CD4-positive, alpha-beta T cell treated with Interleukin-17A for 1 hour (primary cell): ENCODE measurements around the gene EHD3.

Experiments used
- DNase-seq: peaks from one replicate; pipeline ENCODE4 v3.0.0-alpha.2; 2020

EHD3 gene

GRCh38 chr2:31296641-31297287, 62.8 kb downstream of the EHD3 start:
- no peak for DNase-seq

- DNase-seq, result no peak
These were observed 63.8 kb downstream of the EHD3 start for GRCh38 chr2:31297751-31298150.

DNA sequence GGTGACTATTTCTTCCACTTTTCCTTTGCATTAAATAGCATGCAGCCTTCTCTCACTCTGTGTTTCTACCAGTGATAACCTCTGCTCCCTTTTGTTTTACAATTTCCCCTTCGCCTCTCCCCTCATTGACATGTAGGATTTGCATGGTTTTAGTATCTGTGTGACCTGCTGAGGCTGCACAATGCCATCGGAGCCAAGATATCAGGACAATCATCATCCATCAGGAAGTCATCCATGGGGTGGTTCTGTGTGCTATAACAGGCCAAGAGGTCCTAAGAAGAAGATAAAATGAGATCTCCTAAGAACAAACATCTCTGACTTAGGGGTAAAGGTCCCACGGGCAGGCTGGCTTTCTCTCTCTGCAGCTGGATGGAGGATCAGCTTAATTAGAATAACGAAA, 65.6 kb downstream of the EHD3 start:
- DNase-seq, result no peak

GRCh38 chr2:31300309-31300708, 66.4 kb downstream of the EHD3 start:
- DNase-seq, result no peak

GRCh38 chr2:31302940-31303563, 69.1 kb downstream of the EHD3 start:
- no peak for DNase-seq

DNA sequence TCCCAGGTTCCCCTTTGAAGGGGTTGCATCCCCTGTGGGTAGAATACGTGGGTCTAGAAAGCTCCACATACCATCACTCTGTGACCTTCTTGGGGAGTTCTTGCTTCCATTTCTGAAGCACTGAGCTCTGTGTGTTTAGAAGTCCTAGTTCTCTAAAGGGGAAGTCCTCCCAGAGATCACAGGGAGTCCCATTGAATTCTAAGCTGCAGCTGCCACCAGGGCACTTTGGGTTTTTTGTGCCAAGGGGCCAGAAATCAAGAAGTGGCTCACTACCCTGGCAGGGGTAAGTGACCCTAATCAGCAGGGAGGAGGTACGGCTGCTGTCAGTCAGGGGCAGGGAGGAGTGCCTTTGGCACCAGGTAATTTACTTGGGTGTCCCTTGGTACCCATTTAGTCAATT, 70.9 kb downstream of the EHD3 start:
- DNase-seq, result no peak

DNA sequence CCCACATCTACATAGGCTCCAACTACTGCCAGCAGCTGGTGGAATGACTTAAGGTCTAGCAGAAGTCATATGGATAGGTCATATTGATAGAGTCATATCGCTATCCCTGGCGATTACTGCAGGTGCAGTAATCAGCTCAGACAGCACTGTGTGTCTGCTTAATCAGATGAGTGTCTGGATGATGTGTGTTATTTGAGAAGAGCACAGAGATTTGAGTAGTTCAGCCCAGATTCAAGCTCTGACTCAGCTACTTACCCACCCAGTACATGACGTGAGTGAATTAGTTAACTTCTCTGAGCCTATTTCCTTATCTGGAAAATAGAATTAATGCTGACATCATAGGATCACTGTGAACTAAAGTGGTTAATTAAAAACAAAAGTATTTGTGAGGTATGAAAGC, 78.9 kb downstream of the EHD3 start:
- no peak for DNase-seq

- DNase-seq, result no peak
These were observed 80.8 kb downstream of the EHD3 start for GRCh38 chr2:31314761-31315160.

DNA sequence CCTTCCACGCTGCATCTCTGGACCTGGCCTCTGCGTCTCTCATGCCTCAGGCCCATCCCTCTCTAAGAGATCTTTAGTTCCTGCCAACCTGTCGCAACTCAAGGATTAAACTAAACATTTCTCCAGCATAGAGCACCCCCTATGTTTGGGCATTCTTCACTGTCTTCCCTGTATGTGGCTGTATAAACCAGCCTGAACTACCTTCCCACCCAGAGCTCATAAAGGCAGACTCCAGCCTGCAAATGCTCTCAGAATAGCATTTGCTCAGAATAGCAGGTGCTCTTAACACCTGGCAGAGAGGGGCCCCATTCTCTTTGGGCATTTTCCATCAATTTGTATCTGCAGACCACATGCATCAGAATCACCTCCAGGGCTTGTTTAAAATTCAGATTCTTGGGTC, 83.4 kb downstream of the EHD3 start:
- no peak for DNase-seq

- peak; percentile 43 for DNase-seq
These were observed 84.7 kb downstream of the EHD3 start for GRCh38 chr2:31318361-31319336.
